ENCODE results near the gene GRAP2.

GRAP2 gene

DNA sequence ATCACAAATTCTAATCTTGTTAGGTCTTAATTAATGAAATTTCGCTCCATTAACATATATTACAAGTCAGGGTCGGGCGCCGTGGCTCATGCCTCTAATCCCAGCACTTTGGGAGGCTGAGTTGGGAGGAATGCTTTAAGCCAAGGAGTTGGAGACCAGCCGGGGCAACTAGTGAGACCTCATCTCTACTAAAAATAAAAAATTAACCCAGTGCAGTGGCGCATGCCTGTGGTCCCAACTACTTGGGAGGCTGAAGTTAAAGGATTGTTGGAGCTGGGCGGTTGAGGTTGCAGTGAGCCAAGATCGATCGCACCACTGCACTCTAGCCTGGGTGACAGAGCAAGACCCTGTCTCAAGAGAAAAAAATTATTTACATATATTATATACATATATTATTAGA, 61.2 kb downstream of the GRAP2 start:
- H3K4me3 ChIP-seq (ENCODE audit: low read depth in 1 of 2, low read length in 2 of 2) = no peak overlapping the region
- no peaks in the 10 kb centered on the region for H3K9me3 ChIP-seq (ENCODE audit: control insufficient read depth in 1 of 2, low read length in 2 of 2)
- no peak overlapping the region for H3K9ac ChIP-seq (ENCODE audit: low read depth in 1 of 2, low read length in 2 of 2)
- peaks cover 9 to 10% of the 10 kb centered on the region in 2 donors for H3K27me3 ChIP-seq (ENCODE audit: control insufficient read depth in 1 of 2, insufficient read depth in 2 of 2, low read length in 2 of 2)
- H3K4me1 ChIP-seq (ENCODE audit: control insufficient read depth in 1 of 2, insufficient read depth in 2 of 2, low read length in 2 of 2) = peaks cover under 1 to 17% of the 10 kb centered on the region in 2 donors
- no peaks in the 10 kb centered on the region for H3K36me3 ChIP-seq (ENCODE audit: control insufficient read depth in 1 of 2, insufficient read depth in 2 of 2, low read length in 2 of 2)
- H3K27ac ChIP-seq (ENCODE audit: low read depth, low read length) = no peak overlapping the region

DNA sequence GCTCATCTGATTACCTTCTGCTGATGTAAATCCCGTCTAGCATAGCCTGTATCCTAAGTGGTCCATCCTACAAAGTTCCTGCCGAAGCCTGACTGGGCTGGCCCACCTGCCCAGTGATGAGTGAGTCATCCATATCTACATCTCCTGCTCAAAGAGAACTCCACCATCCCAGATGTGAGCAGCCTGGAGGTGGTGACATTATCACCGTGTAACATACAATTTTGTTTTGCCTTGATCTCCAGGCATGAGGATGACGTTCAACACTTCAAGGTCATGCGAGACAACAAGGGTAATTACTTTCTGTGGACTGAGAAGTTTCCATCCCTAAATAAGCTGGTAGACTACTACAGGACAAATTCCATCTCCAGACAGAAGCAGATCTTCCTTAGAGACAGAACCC, 64.9 kb downstream of the GRAP2 start:
- Histone ChIP-seq H3K4me1 (ENCODE audit: control insufficient read depth in 1 of 2, insufficient read depth in 2 of 2, low read length in 2 of 2) (peaks cover 0 to 8% of the 10 kb centered on the region in 2 donors), H3K27ac (ENCODE audit: low read depth, low read length) (no peak overlapping the region), H3K9me3 (ENCODE audit: control insufficient read depth in 1 of 2, low read length in 2 of 2) (no peaks in the 10 kb centered on the region), H3K27me3 (ENCODE audit: control insufficient read depth in 1 of 2, insufficient read depth in 2 of 2, low read length in 2 of 2) (peaks cover 10 to 17% of the 10 kb centered on the region in 2 donors), H3K36me3 (ENCODE audit: control insufficient read depth in 1 of 2, insufficient read depth in 2 of 2, low read length in 2 of 2) (no peaks in the 10 kb centered on the region), H3K9ac (ENCODE audit: low read depth in 1 of 2, low read length in 2 of 2) (no peak overlapping the region), H3K4me3 (ENCODE audit: low read depth in 1 of 2, low read length in 2 of 2) (no peak overlapping the region)

- no peak overlapping the region for H3K9ac ChIP-seq (ENCODE audit: low read depth in 1 of 2, low read length in 2 of 2)
- H3K4me1 ChIP-seq (ENCODE audit: control insufficient read depth in 1 of 2, insufficient read depth in 2 of 2, low read length in 2 of 2) = peaks cover 0 to 3% of the 10 kb centered on the region in 2 donors
- peaks cover 10 to 11% of the 10 kb centered on the region in 2 donors for H3K27me3 ChIP-seq (ENCODE audit: control insufficient read depth in 1 of 2, insufficient read depth in 2 of 2, low read length in 2 of 2)
- H3K36me3 ChIP-seq (ENCODE audit: control insufficient read depth in 1 of 2, insufficient read depth in 2 of 2, low read length in 2 of 2) = no peaks in the 10 kb centered on the region
- H3K4me3 ChIP-seq (ENCODE audit: low read depth in 1 of 2, low read length in 2 of 2) = no peak overlapping the region
- no peaks in the 10 kb centered on the region for H3K9me3 ChIP-seq (ENCODE audit: control insufficient read depth in 1 of 2, low read length in 2 of 2)
- H3K27ac ChIP-seq (ENCODE audit: low read depth, low read length) = no peak overlapping the region
Observed at GRCh38 chr22:39966470-39966869, 65.6 kb downstream of the GRAP2 start.

GRCh38 chr22:39967103-39967829, 66.4 kb downstream of the GRAP2 start:
- H3K27me3 ChIP-seq (ENCODE audit: control insufficient read depth in 1 of 2, insufficient read depth in 2 of 2, low read length in 2 of 2) = peaks cover 10 to 13% of the 10 kb centered on the region in 2 donors
- H3K27ac ChIP-seq (ENCODE audit: low read depth, low read length) = no peak overlapping the region
- no peaks in the 10 kb centered on the region for H3K9me3 ChIP-seq (ENCODE audit: control insufficient read depth in 1 of 2, low read length in 2 of 2)
- H3K9ac ChIP-seq (ENCODE audit: low read depth in 1 of 2, low read length in 2 of 2) = no peak overlapping the region
- H3K36me3 ChIP-seq (ENCODE audit: control insufficient read depth in 1 of 2, insufficient read depth in 2 of 2, low read length in 2 of 2) = peaks cover 0 to 2% of the 10 kb centered on the region in 2 donors
- no peaks in the 10 kb centered on the region for H3K4me1 ChIP-seq (ENCODE audit: control insufficient read depth in 1 of 2, insufficient read depth in 2 of 2, low read length in 2 of 2)
- no peak overlapping the region for H3K4me3 ChIP-seq (ENCODE audit: low read depth in 1 of 2, low read length in 2 of 2)

DNA sequence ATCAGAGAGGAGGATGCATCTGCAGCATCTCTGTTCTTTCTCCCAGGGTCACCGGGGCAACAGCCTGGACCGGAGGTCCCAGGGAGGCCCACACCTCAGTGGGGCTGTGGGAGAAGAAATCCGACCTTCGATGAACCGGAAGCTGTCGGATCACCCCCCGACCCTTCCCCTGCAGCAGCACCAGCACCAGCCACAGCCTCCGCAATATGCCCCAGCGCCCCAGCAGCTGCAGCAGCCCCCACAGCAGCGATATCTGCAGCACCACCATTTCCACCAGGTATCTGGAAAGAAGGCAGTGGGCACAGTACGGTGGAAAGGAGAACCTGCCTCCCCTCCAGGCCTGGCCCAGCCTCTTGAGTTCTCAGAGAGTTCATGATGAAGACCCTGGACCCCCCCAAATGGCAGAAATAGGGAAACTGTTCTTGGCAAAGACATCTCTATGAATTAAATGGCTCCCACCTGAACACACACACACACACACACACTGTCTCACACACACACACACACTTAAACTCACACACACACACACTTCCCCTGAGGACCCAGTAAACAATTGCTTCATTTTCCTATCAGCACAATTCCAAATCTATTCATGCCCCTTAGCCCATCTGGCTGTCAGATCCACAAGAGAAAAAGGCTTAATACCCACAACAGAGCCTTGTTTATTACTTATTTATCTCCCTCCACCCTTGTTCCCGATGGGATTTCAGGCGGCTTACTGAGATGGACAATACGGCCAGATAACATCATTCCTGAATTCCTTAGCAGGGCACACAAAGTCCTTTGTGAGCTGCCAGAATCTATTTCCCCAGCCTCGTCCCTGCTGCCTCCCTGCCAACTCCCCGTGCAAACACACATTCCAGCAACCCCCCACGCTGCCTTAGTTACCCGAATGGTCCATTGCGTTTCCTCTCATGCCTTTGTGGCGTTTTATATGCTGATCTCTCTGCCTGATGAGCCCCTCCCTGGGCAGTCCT, 67.4 kb downstream of the GRAP2 start:
- H3K9ac ChIP-seq (ENCODE audit: low read depth in 1 of 2, low read length in 2 of 2) = no peak overlapping the region
- peaks cover 10 to 21% of the 10 kb centered on the region in 2 donors for H3K27me3 ChIP-seq (ENCODE audit: control insufficient read depth in 1 of 2, insufficient read depth in 2 of 2, low read length in 2 of 2)
- H3K4me3 ChIP-seq (ENCODE audit: low read depth in 1 of 2, low read length in 2 of 2) = no peak overlapping the region
- no peak overlapping the region for H3K27ac ChIP-seq (ENCODE audit: low read depth, low read length)
- no peaks in the 10 kb centered on the region for H3K4me1 ChIP-seq (ENCODE audit: control insufficient read depth in 1 of 2, insufficient read depth in 2 of 2, low read length in 2 of 2)
- peaks cover 0 to 3% of the 10 kb centered on the region in 2 donors for H3K36me3 ChIP-seq (ENCODE audit: control insufficient read depth in 1 of 2, insufficient read depth in 2 of 2, low read length in 2 of 2)
- H3K9me3 ChIP-seq (ENCODE audit: control insufficient read depth in 1 of 2, low read length in 2 of 2) = no peaks in the 10 kb centered on the region

- Histone ChIP-seq H3K27me3 (ENCODE audit: control insufficient read depth in 1 of 2, insufficient read depth in 2 of 2, low read length in 2 of 2) (peaks cover 12 to 21% of the 10 kb centered on the region in 2 donors), H3K27ac (ENCODE audit: low read depth, low read length) (no peak overlapping the region), H3K36me3 (ENCODE audit: control insufficient read depth in 1 of 2, insufficient read depth in 2 of 2, low read length in 2 of 2) (peaks cover 0 to 3% of the 10 kb centered on the region in 2 donors), H3K9me3 (ENCODE audit: control insufficient read depth in 1 of 2, low read length in 2 of 2) (no peaks in the 10 kb centered on the region), H3K9ac (ENCODE audit: low read depth in 1 of 2, low read length in 2 of 2) (no peak overlapping the region), H3K4me1 (ENCODE audit: control insufficient read depth in 1 of 2, insufficient read depth in 2 of 2, low read length in 2 of 2) (no peaks in the 10 kb centered on the region), H3K4me3 (ENCODE audit: low read depth in 1 of 2, low read length in 2 of 2) (no peak overlapping the region)
Observed at GRCh38 chr22:39970742-39971141, 69.9 kb downstream of the GRAP2 start.

- no peak overlapping the region for H3K9ac ChIP-seq (ENCODE audit: low read depth in 1 of 2, low read length in 2 of 2)
- peaks cover 9 to 26% of the 10 kb centered on the region in 2 donors for H3K27me3 ChIP-seq (ENCODE audit: control insufficient read depth in 1 of 2, insufficient read depth in 2 of 2, low read length in 2 of 2)
- H3K4me3 ChIP-seq (ENCODE audit: low read depth in 1 of 2, low read length in 2 of 2) = no peak overlapping the region
- no peak overlapping the region for H3K27ac ChIP-seq (ENCODE audit: low read depth, low read length)
- H3K4me1 ChIP-seq (ENCODE audit: control insufficient read depth in 1 of 2, insufficient read depth in 2 of 2, low read length in 2 of 2) = no peaks in the 10 kb centered on the region
- H3K9me3 ChIP-seq (ENCODE audit: control insufficient read depth in 1 of 2, low read length in 2 of 2) = no peaks in the 10 kb centered on the region
- H3K36me3 ChIP-seq (ENCODE audit: control insufficient read depth in 1 of 2, insufficient read depth in 2 of 2, low read length in 2 of 2) = peaks cover 0 to 3% of the 10 kb centered on the region in 2 donors
Observed at GRCh38 chr22:39972641-39973040, 71.8 kb downstream of the GRAP2 start.

- H3K27me3 ChIP-seq (ENCODE audit: control insufficient read depth in 1 of 2, insufficient read depth in 2 of 2, low read length in 2 of 2) = peaks cover 13 to 25% of the 10 kb centered on the region in 2 donors
- no peak overlapping the region for H3K27ac ChIP-seq (ENCODE audit: low read depth, low read length)
- H3K4me1 ChIP-seq (ENCODE audit: control insufficient read depth in 1 of 2, insufficient read depth in 2 of 2, low read length in 2 of 2) = no peaks in the 10 kb centered on the region
- H3K4me3 ChIP-seq (ENCODE audit: low read depth in 1 of 2, low read length in 2 of 2) = no peak overlapping the region
- no peaks in the 10 kb centered on the region for H3K9me3 ChIP-seq (ENCODE audit: control insufficient read depth in 1 of 2, low read length in 2 of 2)
- H3K9ac ChIP-seq (ENCODE audit: low read depth in 1 of 2, low read length in 2 of 2) = no peak overlapping the region
- H3K36me3 ChIP-seq (ENCODE audit: control insufficient read depth in 1 of 2, insufficient read depth in 2 of 2, low read length in 2 of 2) = peaks cover 0 to 3% of the 10 kb centered on the region in 2 donors
Observed at GRCh38 chr22:39973656-39974055, 72.8 kb downstream of the GRAP2 start.

DNA sequence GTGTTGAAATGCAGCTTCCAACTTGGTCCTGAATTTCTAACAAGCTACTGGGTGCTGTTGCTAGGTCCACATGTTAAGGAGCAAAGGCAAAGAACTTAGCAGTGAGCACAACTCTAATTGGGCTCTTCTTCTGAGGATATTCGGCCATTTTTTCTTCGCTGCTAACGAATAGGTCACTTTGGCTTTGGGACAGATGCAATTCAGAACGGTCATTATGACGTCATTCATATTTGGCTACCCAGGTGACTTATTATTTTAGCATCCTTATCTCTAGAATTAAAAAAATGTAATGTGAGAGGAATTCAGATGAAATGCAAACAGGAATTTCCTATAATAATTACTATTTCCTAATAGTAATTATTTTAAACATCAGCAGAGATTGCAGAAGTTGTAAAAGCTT, 73.2 kb downstream of the GRAP2 start:
- H3K27me3 ChIP-seq (ENCODE audit: control insufficient read depth in 1 of 2, insufficient read depth in 2 of 2, low read length in 2 of 2) = peaks cover 9 to 21% of the 10 kb centered on the region in 2 donors
- no peaks in the 10 kb centered on the region for H3K4me1 ChIP-seq (ENCODE audit: control insufficient read depth in 1 of 2, insufficient read depth in 2 of 2, low read length in 2 of 2)
- H3K4me3 ChIP-seq (ENCODE audit: low read depth in 1 of 2, low read length in 2 of 2) = no peak overlapping the region
- peaks cover 0 to 3% of the 10 kb centered on the region in 2 donors for H3K36me3 ChIP-seq (ENCODE audit: control insufficient read depth in 1 of 2, insufficient read depth in 2 of 2, low read length in 2 of 2)
- no peaks in the 10 kb centered on the region for H3K9me3 ChIP-seq (ENCODE audit: control insufficient read depth in 1 of 2, low read length in 2 of 2)
- no peak overlapping the region for H3K27ac ChIP-seq (ENCODE audit: low read depth, low read length)
- no peak overlapping the region for H3K9ac ChIP-seq (ENCODE audit: low read depth in 1 of 2, low read length in 2 of 2)

DNA sequence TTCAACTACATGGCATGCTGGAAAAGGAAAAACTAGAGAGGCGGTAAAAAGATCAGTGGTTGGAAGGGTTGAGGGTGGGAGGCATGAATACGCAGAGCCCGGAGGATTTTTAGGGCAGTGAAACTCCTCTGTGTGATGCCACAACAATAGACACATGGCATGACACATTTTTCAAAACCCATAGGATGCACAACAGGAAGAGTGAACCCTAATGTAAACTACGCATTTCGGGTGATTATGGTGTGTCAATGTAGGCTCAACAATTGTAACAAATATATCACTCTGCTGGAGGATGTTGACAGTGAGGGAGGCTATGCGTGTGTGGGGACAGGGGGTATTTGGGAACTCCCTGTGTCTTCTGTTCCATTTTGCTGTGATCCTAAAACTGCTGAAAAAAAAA, 78.2 kb downstream of the GRAP2 start:
- peaks cover 5 to 8% of the 10 kb centered on the region in 2 donors for H3K27me3 ChIP-seq (ENCODE audit: control insufficient read depth in 1 of 2, insufficient read depth in 2 of 2, low read length in 2 of 2)
- no peaks in the 10 kb centered on the region for H3K4me1 ChIP-seq (ENCODE audit: control insufficient read depth in 1 of 2, insufficient read depth in 2 of 2, low read length in 2 of 2)
- H3K9me3 ChIP-seq (ENCODE audit: control insufficient read depth in 1 of 2, low read length in 2 of 2) = no peaks in the 10 kb centered on the region
- H3K27ac ChIP-seq (ENCODE audit: low read depth, low read length) = no peak overlapping the region
- no peaks in the 10 kb centered on the region for H3K36me3 ChIP-seq (ENCODE audit: control insufficient read depth in 1 of 2, insufficient read depth in 2 of 2, low read length in 2 of 2)
- H3K4me3 ChIP-seq (ENCODE audit: low read depth in 1 of 2, low read length in 2 of 2) = no peak overlapping the region
- no peak overlapping the region for H3K9ac ChIP-seq (ENCODE audit: low read depth in 1 of 2, low read length in 2 of 2)
